Subcutaneous abdominal adipose tissue (tissue), 5 donors: ENCODE data around the gene PTX3.

ENCODE experiments used
- H3K27ac ChIP-seq: one replicate; pipeline ENCODE4 v1.7.0; 2013; ENCODE audit warnings: low read depth, mild to moderate bottlenecking, inconsistent platforms, low read length, moderate library complexity
- H3K27me3 ChIP-seq, 5 donors: one replicate each; pipeline ENCODE4 v1.7.0; 2013; ENCODE audit warnings: low read length in 5 of 5, inconsistent platforms in 1 of 5; ENCODE audit not compliant: control insufficient read depth in 5 of 5, insufficient read depth in 4 of 5
- H3K36me3 ChIP-seq, 5 donors: one replicate each; pipeline ENCODE4 v1.7.0; 2013; ENCODE audit warnings: low read length in 5 of 5; ENCODE audit not compliant: control insufficient read depth in 5 of 5, insufficient read depth in 5 of 5
- H3K4me1 ChIP-seq, 5 donors: one replicate each; pipeline ENCODE4 v1.7.0; 2013; ENCODE audit warnings: low read length in 5 of 5, mild to moderate bottlenecking in 3 of 5, moderate library complexity in 1 of 5; ENCODE audit not compliant: control insufficient read depth in 5 of 5, insufficient read depth in 5 of 5
- H3K4me3 ChIP-seq, 5 donors: one replicate each; pipeline ENCODE4 v1.7.0; 2013; ENCODE audit warnings: low read length in 5 of 5, low read depth in 1 of 5
- H3K9ac ChIP-seq, 5 donors: one replicate each; pipeline ENCODE4 v1.7.0; 2013; ENCODE audit warnings: low read length in 5 of 5, mild to moderate bottlenecking in 4 of 5, moderate library complexity in 3 of 5
- H3K9me3 ChIP-seq, 5 donors: one replicate each; pipeline ENCODE4 v1.7.0; 2013; ENCODE audit warnings: low read length in 5 of 5; ENCODE audit not compliant: control insufficient read depth in 5 of 5
- donor health status: healthy.
- donor health status: healthy.
- donor health status: healthy.
- donor health status: healthy.
- donor health status: healthy.

PTX3 gene

GRCh38 chr3:157420606-157421130 lies 16.0 kb upstream of the PTX3 start:
- Histone ChIP-seq H3K4me3 (no peak overlapping the region), H3K9me3 (no peaks in the 10 kb centered on the region), H3K9ac (no peak overlapping the region), H3K36me3 (no peaks in the 10 kb centered on the region), H3K4me1 (peaks cover 0 to 7% (median 0%) of the 10 kb centered on the region in 5 donors), H3K27me3 (no peaks in the 10 kb centered on the region), H3K27ac (no peak overlapping the region)

DNA sequence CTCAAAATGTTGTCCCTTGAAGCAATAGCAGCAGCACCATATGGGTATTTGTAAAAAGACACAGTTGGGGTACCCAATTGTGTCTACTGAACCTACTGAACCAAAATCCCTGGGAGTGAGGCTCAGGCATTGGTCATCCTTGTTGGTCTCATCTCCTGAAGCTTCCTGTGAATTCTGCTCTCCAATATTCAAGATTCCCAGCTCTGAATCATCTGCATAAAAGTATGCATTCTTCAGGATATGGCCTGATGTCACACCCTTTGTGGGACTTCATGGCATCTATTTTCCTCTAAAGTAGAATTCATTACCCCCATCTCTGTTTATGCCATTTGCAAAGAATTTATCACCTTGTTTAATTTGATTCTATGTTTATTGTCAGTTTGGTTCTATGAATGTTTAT lies 13.3 kb upstream of the PTX3 start:
- Histone ChIP-seq H3K9ac (no peak overlapping the region), H3K4me3 (no peak overlapping the region), H3K36me3 (no peaks in the 10 kb centered on the region), H3K4me1 (no peaks in the 10 kb centered on the region), H3K27me3 (no peaks in the 10 kb centered on the region), H3K9me3 (no peaks in the 10 kb centered on the region), H3K27ac (no peak overlapping the region)

DNA sequence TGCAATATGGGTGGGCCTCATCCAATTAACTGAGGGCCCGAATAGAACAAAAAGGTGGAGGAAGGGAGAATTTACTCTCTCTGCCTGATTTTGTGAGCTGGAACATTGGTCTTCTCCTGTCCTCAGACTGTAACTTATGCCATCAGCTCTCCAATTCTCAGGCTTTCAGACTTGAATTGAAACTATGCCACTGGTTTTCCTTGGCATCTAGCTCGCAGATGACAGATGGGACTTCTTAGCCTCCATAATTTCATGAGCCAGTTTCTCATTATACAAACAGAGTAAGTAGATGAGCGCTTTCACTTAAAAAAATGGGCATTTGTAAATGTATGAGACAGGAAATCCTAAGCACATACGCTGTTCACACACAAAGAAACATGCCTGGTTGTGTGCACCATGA lies 8.7 kb upstream of the PTX3 start:
- no peaks in the 10 kb centered on the region for H3K27me3 ChIP-seq

DNA sequence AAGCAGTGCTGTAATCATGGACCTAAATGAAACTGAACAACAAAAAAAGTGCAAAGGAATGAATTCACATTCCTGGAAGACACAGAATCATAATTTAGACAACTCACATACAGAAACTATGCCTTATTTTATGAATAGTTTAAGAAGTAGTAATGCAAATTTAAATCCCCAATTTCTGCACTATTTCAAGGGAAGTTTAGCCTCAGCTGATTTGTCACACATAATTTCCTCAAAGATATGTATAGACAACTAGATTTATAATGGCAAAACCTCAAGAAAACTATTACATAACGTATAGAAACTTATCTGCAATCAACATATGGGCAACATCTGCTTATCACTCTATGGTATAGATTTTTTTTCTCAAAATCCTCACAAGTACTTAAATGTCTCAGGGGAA lies 7.8 kb upstream of the PTX3 start:
- Histone ChIP-seq H3K4me3 (no peak overlapping the region), H3K36me3 (no peaks in the 10 kb centered on the region), H3K27ac (no peak overlapping the region), H3K9me3 (no peaks in the 10 kb centered on the region), H3K9ac (no peak overlapping the region), H3K27me3 (no peaks in the 10 kb centered on the region), H3K4me1 (no peaks in the 10 kb centered on the region)

More for the DNA sequence above, 8.7 kb upstream of the PTX3 start:
- Histone ChIP-seq H3K9ac (no peak overlapping the region), H3K9me3 (no peaks in the 10 kb centered on the region), H3K27ac (no peak overlapping the region), H3K4me3 (no peak overlapping the region), H3K4me1 (no peaks in the 10 kb centered on the region), H3K36me3 (no peaks in the 10 kb centered on the region)

GRCh38 chr3:157429708-157430107 lies 6.9 kb upstream of the PTX3 start:
- Histone ChIP-seq H3K4me3 (no peak overlapping the region), H3K9me3 (no peaks in the 10 kb centered on the region), H3K9ac (no peak overlapping the region), H3K4me1 (no peaks in the 10 kb centered on the region), H3K36me3 (no peaks in the 10 kb centered on the region), H3K27ac (no peak overlapping the region), H3K27me3 (no peaks in the 10 kb centered on the region)

- no peaks in the 10 kb centered on the region for H3K9me3 ChIP-seq
- no peaks in the 10 kb centered on the region for H3K36me3 ChIP-seq
- peaks cover 0 to 31% (median 23%) of the 10 kb centered on the region in 5 donors for H3K4me1 ChIP-seq
- H3K27ac ChIP-seq = no peak overlapping the region
- peak overlapping the region; percentile 63 to 86 (median 71) for H3K4me3 ChIP-seq
- H3K27me3 ChIP-seq = peaks cover 0 to 10% (median 3%) of the 10 kb centered on the region in 5 donors
- H3K9ac ChIP-seq = peak overlapping the region in 1 of 5 donors; percentile 45
Observed at GRCh38 chr3:157438194-157438730, 1.6 kb downstream of the PTX3 start.

DNA sequence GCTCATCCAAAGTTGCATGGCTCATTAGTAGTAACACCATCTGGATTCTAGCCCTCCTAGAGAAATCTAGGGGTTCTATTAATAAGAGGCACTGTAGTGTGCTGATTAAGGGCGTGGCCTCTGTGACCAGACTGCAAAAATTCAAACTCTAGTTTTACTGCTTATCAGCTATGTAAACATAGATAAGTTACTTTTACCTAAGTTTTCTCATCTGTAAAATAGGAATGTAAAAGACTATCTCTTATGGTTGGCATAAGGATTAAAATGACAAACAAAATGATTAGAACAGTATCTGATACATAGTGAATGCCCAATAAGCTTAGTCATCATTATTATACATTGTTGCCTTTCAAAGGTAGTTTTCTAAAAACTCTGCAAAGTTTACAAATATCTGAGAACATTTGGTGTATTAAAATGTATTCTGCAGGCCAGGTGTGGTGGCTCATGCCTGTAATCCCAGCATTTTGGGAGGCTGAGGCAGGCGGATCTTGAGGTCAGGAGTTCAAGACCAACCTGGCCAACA lies 4.5 kb downstream of the PTX3 start:
- H3K9me3 ChIP-seq = no peaks in the 10 kb centered on the region
- H3K4me3 ChIP-seq = no peak overlapping the region
- H3K4me1 ChIP-seq = peaks cover 0 to 31% (median 24%) of the 10 kb centered on the region in 5 donors
- H3K9ac ChIP-seq = no peak overlapping the region
- H3K36me3 ChIP-seq = no peaks in the 10 kb centered on the region
- H3K27ac ChIP-seq = no peak overlapping the region
- peaks cover 0 to 10% (median 3%) of the 10 kb centered on the region in 5 donors for H3K27me3 ChIP-seq

DNA sequence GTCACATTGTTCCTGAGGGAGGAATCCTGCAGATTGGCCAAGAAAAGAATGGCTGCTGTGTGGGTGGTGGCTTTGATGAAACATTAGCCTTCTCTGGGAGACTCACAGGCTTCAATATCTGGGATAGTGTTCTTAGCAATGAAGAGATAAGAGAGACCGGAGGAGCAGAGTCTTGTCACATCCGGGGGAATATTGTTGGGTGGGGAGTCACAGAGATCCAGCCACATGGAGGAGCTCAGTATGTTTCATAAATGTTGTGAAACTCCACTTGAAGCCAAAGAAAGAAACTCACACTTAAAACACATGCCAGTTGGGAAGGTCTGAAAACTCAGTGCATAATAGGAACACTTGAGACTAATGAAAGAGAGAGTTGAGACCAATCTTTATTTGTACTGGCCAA lies 6.1 kb downstream of the PTX3 start:
- Histone ChIP-seq H3K4me3 (no peak overlapping the region), H3K9ac (no peak overlapping the region), H3K27me3 (peaks cover 0 to 10% (median 3%) of the 10 kb centered on the region in 5 donors), H3K36me3 (no peaks in the 10 kb centered on the region), H3K27ac (no peak overlapping the region), H3K4me1 (peaks cover 0 to 15% (median 8%) of the 10 kb centered on the region in 5 donors), H3K9me3 (no peaks in the 10 kb centered on the region)

GRCh38 chr3:157443905-157444796 lies 7.5 kb downstream of the PTX3 start:
- no peaks in the 10 kb centered on the region for H3K9me3 ChIP-seq
- H3K9ac ChIP-seq = no peak overlapping the region
- no peak overlapping the region for H3K27ac ChIP-seq
- H3K36me3 ChIP-seq = no peaks in the 10 kb centered on the region
- peaks cover 0 to 4% (median 3%) of the 10 kb centered on the region in 5 donors for H3K27me3 ChIP-seq
- H3K4me3 ChIP-seq = no peak overlapping the region
- peaks cover 0 to 7% (median 0%) of the 10 kb centered on the region in 5 donors for H3K4me1 ChIP-seq

GRCh38 chr3:157444797-157445184 lies 8.1 kb downstream of the PTX3 start:
- H3K27me3 ChIP-seq = no peaks in the 10 kb centered on the region
- no peak overlapping the region for H3K9ac ChIP-seq
- no peak overlapping the region for H3K27ac ChIP-seq
- no peak overlapping the region for H3K4me3 ChIP-seq
- H3K36me3 ChIP-seq = no peaks in the 10 kb centered on the region
- H3K9me3 ChIP-seq = no peaks in the 10 kb centered on the region
- H3K4me1 ChIP-seq = peaks cover 0 to 7% (median 0%) of the 10 kb centered on the region in 5 donors
